HepG2 (cell line): ENCODE measurements around the gene DGUOK. TPM values are rescaled to one million over a fixed set of nuclear protein-coding genes. Genes with fewer than 3 reads are reported as not detected.

Experiments used
- ATAC-seq: fragments of 200-7000 bp; cut with Tn5 transposase; 3 replicates; pipeline ENCODE4 v1.9.1; 2020; ENCODE audit warnings: mild to moderate bottlenecking, moderate library complexity
- BruUV-seq: library from RNA; stranded (reverse); fragments of 400-500 nt; replicated peaks from 2 replicates; lab custom pipeline; 2021; lab: Mats Ljungman, UMichigan
- CTCF ChIA-PET: fragments of 300-600 bp; formaldehyde crosslinking; extraction: SDS; loops from one replicate; lab custom pipeline; 2021; ENCODE audit warnings: low total read pairs, inconsistent platforms, low intra/inter-chr PET ratio; lab: Yijun Ruan, JAX
- POLR2A ChIA-PET: fragments of 350-600 bp; sonication (Branson Sonifier 250); formaldehyde crosslinking; loops from one replicate; lab custom pipeline; 2020; ENCODE audit warnings: antibody characterized with exemption, inconsistent platforms; lab: Yijun Ruan, JAX
- DNase-seq: peaks from one replicate; pipeline ENCODE4 v3.0.0-alpha.2; 2015; ENCODE audit warnings: low spot score
- FAIRE-seq: peaks from 3 replicates; lab custom pipeline; 2011; peaks lifted over from hg19 to GRCh38; lab: Jason Lieb, UNC
- H2AFZ ChIP-seq: one replicate; pipeline ENCODE4 v1.6.1; 2011; ENCODE audit warnings: low read length, inconsistent platforms
- H3K27ac ChIP-seq: fragments of 300-600 bp; 3 replicates; pipeline ENCODE4 v1.8.0; 2011; ENCODE audit warnings: mixed run types, mild to moderate bottlenecking, mixed read lengths, low read length, inconsistent platforms; ENCODE audit not compliant: insufficient read depth; ENCODE audit errors: extremely low read length
- H3K27me3 ChIP-seq, 2 experiments: fragments of 200-600 bp in 1 of 2; 2 replicates in 1 of 2; 3 replicates in 1 of 2; pipeline versions ENCODE4 v1.6.0 to v1.8.0; 2011; ENCODE audit warnings: low read length in 2 of 2, mild to moderate bottlenecking in 2 of 2, moderate library complexity in 2 of 2, inconsistent platforms in 1 of 2; ENCODE audit not compliant: insufficient read depth in 2 of 2, control insufficient read depth in 1 of 2
- H3K36me3 ChIP-seq, 2 experiments: fragments of 200-600 bp in 1 of 2; replicated peaks in 1 of 2; 2 replicates in 1 of 2; 3 replicates in 1 of 2; pipeline versions ENCODE4 v1.5.1 to v1.8.0; 2011; ENCODE audit warnings: low read length in 2 of 2, inconsistent platforms in 1 of 2; ENCODE audit not compliant: insufficient read depth in 2 of 2, control insufficient read depth in 1 of 2
- H3K4me1 ChIP-seq: 2 replicates; pipeline ENCODE4 v1.5.1; 2012; ENCODE audit warnings: low read length, inconsistent platforms; ENCODE audit not compliant: insufficient read depth
- H3K4me2 ChIP-seq: 2 replicates; pipeline ENCODE4 v1.6.0; 2011; ENCODE audit warnings: low read depth, low read length, inconsistent platforms
- H3K4me3 ChIP-seq, 3 experiments: fragments of 200-600 bp in 1 of 3; sonication (generic), shearing (Covaris generic) in 1 of 3; replicated peaks in 1 of 3; 2 replicates each; pipeline ENCODE4 v1.5.1; 2011 to 2016; ENCODE audit warnings: low read length in 3 of 3, inconsistent platforms in 2 of 3, low read depth in 2 of 3, mild to moderate bottlenecking in 2 of 3, control low read depth in 1 of 3, mixed read lengths in 1 of 3; ENCODE audit not compliant: insufficient read depth in 1 of 3
- H3K79me2 ChIP-seq: one replicate; pipeline ENCODE4 v1.6.1; 2011; ENCODE audit warnings: low read length, inconsistent platforms; ENCODE audit not compliant: insufficient read depth
- H3K9ac ChIP-seq: 2 replicates; pipeline ENCODE4 v1.6.0; 2011; ENCODE audit warnings: mild to moderate bottlenecking, low read depth, low read length, inconsistent platforms; ENCODE audit not compliant: insufficient read depth
- H3K9me3 ChIP-seq: 2 replicates; pipeline ENCODE4 v1.5.1; 2012; ENCODE audit warnings: mild to moderate bottlenecking, low read length
- H4K20me1 ChIP-seq: 2 replicates; pipeline ENCODE4 v1.6.0; 2011; ENCODE audit warnings: inconsistent platforms, mild to moderate bottlenecking, low read length, moderate library complexity; ENCODE audit not compliant: insufficient read depth
- WGBS: methylation state at CpG from one replicate; pipeline ENCODE4 v1.1.6; 2017; ENCODE audit warnings: low lambda C conversion rate; 5-methylcytosine and 5-hydroxymethylcytosine counted together
- in situ Hi-C: cut with HindIII; loops from 2 replicates; pipeline ENCODE4 v1.10.0; 2017; ENCODE audit warnings: low pct_unique_long_range_greater_than_20kb; ENCODE audit not compliant: extremely low pct_ligation_motif_present
- intact Hi-C: fragments of 100-400 bp; cut with micrococcal nuclease; formaldehyde crosslinking; loops from one replicate; pipeline ENCODE4 v1.10.0; 2022; ENCODE audit not compliant: unreplicated experiment
- polyA plus RNA-seq, 8 experiments: library from polyadenylated mRNA; depleted of rRNA in 3 of 8; stranded (reverse) in 7 of 8; unstranded in 1 of 8; fragments of >200 nt; fragmentation: Illumina TruSeq in 4 of 8; extraction: Trizol in 4 of 8; gene quantifications; 2 replicates each; pipeline versions ENCODE4 v1.2.1 to v1.2.3, GENCODE V29; 2011 to 2016; ENCODE audit warnings: low read depth in 4 of 8, missing spikeins in 1 of 8, mixed read lengths in 1 of 8; ENCODE audit not compliant: insufficient read depth in 1 of 8
- total RNA-seq, 5 experiments: library from RNA; depleted of rRNA; stranded (reverse); fragments of >200 nt; fragmentation: Illumina TruSeq; extraction: Trizol; gene quantifications; 2 replicates each; pipeline ENCODE4 v1.2.3, GENCODE V29; 2016; ENCODE audit warnings: low read depth in 1 of 5
- TF ChIP-seq, protein P1 (sequence below), 2 experiments: sonication (generic) in 1 of 2; formaldehyde crosslinking in 1 of 2; IDR thresholded peaks; 2 replicates each; pipeline versions ENCODE4 v1.5.1 to v1.6.1; 2011 to 2020; ENCODE audit warnings: borderline replicate concordance in 1 of 2, low read depth in 1 of 2, low read length in 1 of 2, mild to moderate bottlenecking in 1 of 2, missing genetic modification reagents in 1 of 2, moderate library complexity in 1 of 2
- TF ChIP-seq, protein P2 (sequence below): sonication (generic); formaldehyde crosslinking; IDR thresholded peaks from 2 replicates; pipeline ENCODE4 v1.4.0; 2020; ENCODE audit warnings: missing genetic modification reagents
- TF ChIP-seq, protein P3 (sequence below): sonication (generic); formaldehyde crosslinking; IDR thresholded peaks from 2 replicates; pipeline ENCODE4 v1.5.0; 2020; ENCODE audit warnings: mild to moderate bottlenecking, missing genetic modification reagents, moderate library complexity
- TF ChIP-seq, protein P4 (sequence below): sonication (generic); formaldehyde crosslinking; IDR thresholded peaks from 2 replicates; pipeline ENCODE4 v1.5.1; 2020; ENCODE audit warnings: missing genetic modification reagents, mild to moderate bottlenecking, borderline replicate concordance

DGUOK gene
- total and polyA plus RNA-seq, 2 of the 13 experiments (the other 11 are each of a cell fraction or from before 2014, with no cell fraction given) = 105 to 137 TPM

DNA sequence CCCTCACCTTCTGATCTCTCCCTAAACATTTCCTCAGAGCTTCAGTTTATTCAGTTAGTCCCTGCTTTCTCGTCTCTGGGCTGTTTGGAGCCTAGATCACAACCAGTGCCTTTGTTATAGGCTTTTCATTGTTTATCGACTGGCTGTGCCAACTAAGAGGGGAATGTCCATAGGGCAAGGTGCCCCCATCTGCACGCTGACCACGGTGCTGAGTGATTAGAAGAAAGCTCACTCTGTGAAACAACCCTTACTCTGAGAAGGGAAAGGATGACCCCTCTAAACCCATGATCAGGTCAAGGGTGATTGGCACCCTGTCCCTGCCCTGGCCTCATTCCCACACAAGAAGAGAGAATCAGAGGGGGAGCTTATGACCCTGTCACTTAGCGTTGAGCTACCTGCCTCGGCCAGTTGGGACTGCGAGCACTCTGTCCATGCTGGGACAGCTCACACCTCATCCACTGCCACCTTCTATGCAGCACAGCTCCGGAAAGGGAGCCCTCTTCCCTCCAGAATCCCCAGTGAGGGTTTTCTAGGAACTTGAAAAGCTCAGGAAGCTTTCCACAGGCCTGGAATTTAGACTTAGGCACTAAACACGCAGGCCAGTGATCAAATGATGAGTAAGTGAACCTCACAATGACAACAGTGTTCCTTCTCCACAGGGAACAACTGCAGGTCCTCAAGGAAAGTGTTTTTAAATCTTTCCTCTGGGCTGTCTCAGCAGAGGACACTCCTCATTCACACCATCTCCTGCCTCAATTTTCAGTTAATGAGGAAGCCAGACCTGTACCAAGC lies 36.2 kb upstream of the DGUOK start (continued):
- TF ChIP-seq, protein P1, sequence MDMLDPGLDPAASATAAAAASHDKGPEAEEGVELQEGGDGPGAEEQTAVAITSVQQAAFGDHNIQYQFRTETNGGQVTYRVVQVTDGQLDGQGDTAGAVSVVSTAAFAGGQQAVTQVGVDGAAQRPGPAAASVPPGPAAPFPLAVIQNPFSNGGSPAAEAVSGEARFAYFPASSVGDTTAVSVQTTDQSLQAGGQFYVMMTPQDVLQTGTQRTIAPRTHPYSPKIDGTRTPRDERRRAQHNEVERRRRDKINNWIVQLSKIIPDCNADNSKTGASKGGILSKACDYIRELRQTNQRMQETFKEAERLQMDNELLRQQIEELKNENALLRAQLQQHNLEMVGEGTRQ (IDR thresholded peaks at IDR 0.05; ENCODE audit: low read depth, low read length) = no peak
- TF ChIP-seq, protein P1 (CRISPR knock-in tag; IDR thresholded peaks at IDR 0.05; ENCODE audit: borderline replicate concordance) = no peak
- TF ChIP-seq, protein P2, sequence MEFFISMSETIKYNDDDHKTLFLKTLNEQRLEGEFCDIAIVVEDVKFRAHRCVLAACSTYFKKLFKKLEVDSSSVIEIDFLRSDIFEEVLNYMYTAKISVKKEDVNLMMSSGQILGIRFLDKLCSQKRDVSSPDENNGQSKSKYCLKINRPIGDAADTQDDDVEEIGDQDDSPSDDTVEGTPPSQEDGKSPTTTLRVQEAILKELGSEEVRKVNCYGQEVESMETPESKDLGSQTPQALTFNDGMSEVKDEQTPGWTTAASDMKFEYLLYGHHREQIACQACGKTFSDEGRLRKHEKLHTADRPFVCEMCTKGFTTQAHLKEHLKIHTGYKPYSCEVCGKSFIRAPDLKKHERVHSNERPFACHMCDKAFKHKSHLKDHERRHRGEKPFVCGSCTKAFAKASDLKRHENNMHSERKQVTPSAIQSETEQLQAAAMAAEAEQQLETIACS = no peak

DNA sequence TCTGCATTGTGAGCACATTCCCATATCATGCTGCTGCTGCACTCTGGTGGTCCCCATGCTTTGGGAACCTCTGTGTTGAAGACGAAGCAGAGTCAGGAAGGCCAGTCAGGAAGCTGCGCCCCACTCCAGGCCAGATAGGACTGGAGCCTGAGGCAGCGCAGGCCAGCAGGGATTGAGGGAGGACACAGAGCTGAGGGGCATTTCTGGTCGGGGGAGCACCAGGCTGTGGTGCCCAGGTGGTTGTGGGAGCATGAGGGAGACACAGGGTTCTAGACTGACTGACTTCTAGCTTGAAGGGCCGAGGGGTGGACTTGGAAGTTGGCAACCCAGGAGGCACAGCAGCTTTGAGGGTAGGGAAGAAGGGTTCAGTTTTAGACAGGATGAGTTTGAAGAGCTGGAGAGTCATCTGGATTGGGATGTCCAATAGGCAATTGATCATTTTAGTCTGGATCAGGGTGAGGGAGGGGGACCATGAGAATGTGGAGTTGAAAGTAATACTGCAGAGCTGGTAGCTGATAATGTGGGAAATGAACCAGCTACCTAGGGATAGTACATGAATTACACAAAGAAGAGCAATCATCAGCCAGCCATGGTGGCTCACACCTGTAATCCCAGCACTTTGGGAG lies 35.3 kb upstream of the DGUOK start:
- ATAC-seq = peak; percentile 12; the same call in 1 of the 3 replicates
- Histone ChIP-seq H3K9ac (no peak overlapping the region), H3K4me3 (no peak overlapping the region), H3K27ac (no peak overlapping the region), H3K4me1 (peaks cover 12% of the 10 kb centered on the region), H2AFZ (no peak overlapping the region), H4K20me1 (no peaks in the 10 kb centered on the region), H3K4me2 (no peak overlapping the region), H3K36me3 (no peaks in the 10 kb centered on the region), H3K79me2 (no peaks in the 10 kb centered on the region)
- POLR2A ChIA-PET = no interaction called here
- no TSS peak for BruUV-seq
- WGBS = 64% methylated on average over 5 of the region's 5 CpGs
- no peak for FAIRE-seq
- in situ Hi-C loops = no loop called here
- TF ChIP-seq, protein P3, sequence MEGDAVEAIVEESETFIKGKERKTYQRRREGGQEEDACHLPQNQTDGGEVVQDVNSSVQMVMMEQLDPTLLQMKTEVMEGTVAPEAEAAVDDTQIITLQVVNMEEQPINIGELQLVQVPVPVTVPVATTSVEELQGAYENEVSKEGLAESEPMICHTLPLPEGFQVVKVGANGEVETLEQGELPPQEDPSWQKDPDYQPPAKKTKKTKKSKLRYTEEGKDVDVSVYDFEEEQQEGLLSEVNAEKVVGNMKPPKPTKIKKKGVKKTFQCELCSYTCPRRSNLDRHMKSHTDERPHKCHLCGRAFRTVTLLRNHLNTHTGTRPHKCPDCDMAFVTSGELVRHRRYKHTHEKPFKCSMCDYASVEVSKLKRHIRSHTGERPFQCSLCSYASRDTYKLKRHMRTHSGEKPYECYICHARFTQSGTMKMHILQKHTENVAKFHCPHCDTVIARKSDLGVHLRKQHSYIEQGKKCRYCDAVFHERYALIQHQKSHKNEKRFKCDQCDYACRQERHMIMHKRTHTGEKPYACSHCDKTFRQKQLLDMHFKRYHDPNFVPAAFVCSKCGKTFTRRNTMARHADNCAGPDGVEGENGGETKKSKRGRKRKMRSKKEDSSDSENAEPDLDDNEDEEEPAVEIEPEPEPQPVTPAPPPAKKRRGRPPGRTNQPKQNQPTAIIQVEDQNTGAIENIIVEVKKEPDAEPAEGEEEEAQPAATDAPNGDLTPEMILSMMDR = 0 out of 2 replicates have a peak, but pooled peaks have one; percentile 2
- TF ChIP-seq, protein P4, sequence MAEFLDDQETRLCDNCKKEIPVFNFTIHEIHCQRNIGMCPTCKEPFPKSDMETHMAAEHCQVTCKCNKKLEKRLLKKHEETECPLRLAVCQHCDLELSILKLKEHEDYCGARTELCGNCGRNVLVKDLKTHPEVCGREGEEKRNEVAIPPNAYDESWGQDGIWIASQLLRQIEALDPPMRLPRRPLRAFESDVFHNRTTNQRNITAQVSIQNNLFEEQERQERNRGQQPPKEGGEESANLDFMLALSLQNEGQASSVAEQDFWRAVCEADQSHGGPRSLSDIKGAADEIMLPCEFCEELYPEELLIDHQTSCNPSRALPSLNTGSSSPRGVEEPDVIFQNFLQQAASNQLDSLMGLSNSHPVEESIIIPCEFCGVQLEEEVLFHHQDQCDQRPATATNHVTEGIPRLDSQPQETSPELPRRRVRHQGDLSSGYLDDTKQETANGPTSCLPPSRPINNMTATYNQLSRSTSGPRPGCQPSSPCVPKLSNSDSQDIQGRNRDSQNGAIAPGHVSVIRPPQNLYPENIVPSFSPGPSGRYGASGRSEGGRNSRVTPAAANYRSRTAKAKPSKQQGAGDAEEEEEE (CRISPR knock-in tag) = no peak
- TF ChIP-seq, all 625 proteins: peak for 1
- no peak for DNase-seq
- CTCF ChIA-PET = no interaction called here
- intact Hi-C loops = no loop called here
- Histone ChIP-seq H3K9me3 (no peaks in the 10 kb centered on the region), H3K27me3 (peaks cover 0 to 55% of the 10 kb centered on the region in 2 experiments)
